Measurements from ENCODE around the gene GPS1. TPM values are rescaled to one million over a fixed set of nuclear protein-coding genes. Genes with fewer than 3 reads are reported as not detected.

GPS1 gene
- total and polyA plus RNA-seq, 9 of the 15 experiments (the other 6 are each of a cell fraction or from before 2014, with no cell fraction given): 3.1 to 167 (median 69.9) TPM

- TF ChIP-seq PRDM10 (IDR thresholded peaks at IDR 0.05; ENCODE audit: partially characterized antibody) (no peak), ILK (tag; IDR thresholded peaks at IDR 0.05; ENCODE audit: borderline replicate concordance, low read depth) (no peak), IRF9 (tag; IDR thresholded peaks at IDR 0.05) (no peak), ZNF318 (IDR thresholded peaks at IDR 0.05; ENCODE audit: borderline replicate concordance in 1 of 2, low read depth in 1 of 2) (no peak), TSHZ1 (CRISPR knock-in tag; IDR thresholded peaks at IDR 0.05) (no peak), MXD1 (CRISPR knock-in tag; IDR thresholded peaks at IDR 0.05; ENCODE audit: borderline replicate concordance, poor library complexity, severe bottlenecking) (no peak)
Observed at GRCh38 chr17:82031885-82032627, 19.6 kb upstream of the GPS1 start (continued).

Measured in K562 (cell line).